Epithelial cell of proximal tubule (primary cell): ENCODE results near the gene IFITM2. TPM values are rescaled to one million over a fixed set of nuclear protein-coding genes. Genes with fewer than 3 reads are reported as not detected.

Experiments
- DNase-seq: peaks from one replicate; pipeline ENCODE4 v3.0.0-alpha.2; 2011; ENCODE audit warnings: low read depth
- H3K4me3 ChIP-seq: 2 replicates; pipeline ENCODE4 v1.5.1; 2011; ENCODE audit warnings: low read depth, mild to moderate bottlenecking, low read length
- total RNA-seq: library from RNA; depleted of rRNA; stranded (reverse); fragments of >200 nt; gene quantifications from 2 replicates; pipeline ENCODE4 v1.2.3, GENCODE V29; 2015
- TF ChIP-seq, protein P1 (sequence below): conservative IDR thresholded peaks from 2 replicates; pipeline ENCODE4 v1.5.1; 2012; ENCODE audit warnings: low read depth, mild to moderate bottlenecking, low read length

The IFITM2 gene
- total RNA-seq, 1 donor from 2014 or later: 177 TPM

DNA sequence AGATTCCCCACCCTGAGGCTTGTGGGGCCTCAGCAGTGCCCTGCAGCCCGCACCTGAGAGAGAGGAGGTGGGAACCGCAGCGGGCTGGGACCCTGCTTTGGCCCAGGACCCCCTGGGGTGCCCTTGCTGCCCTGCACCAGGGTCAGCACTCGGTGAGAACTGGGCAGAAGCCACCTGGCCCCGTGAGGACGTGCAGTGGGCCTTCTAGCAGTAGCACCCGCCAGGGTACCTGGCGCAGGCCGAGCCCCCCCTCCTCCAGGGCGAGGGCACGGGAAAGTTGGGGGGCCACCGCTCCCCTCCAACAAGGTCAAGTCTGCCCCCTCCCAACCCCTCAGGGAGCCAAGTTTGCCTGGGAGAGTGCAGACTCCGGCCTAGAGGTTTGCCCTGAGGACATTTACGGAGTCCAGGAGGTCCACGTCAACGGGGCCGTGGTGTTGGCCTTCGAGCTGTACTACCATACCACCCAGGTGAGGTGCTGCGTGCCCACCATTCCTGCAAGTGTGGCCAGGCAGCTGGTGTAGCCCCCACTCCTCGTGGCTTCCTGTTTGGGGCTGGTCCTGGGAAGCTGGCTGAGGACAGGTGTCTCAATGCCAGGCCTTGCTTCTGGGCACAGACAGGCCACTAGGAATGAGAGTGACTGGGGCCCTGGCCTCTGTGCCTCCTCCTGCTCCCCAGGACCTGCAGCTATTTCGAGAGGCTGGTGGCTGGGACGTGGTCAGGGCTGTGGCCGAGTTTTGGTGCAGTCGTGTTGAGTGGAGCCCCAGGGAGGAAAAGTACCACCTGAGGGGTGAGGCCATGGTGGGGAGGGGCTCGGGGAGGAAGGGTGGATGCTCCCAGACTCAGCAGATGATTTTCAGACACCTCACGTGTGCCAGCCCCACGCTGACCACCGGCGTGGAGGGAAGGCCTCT is 15.2 kb upstream of the IFITM2 start:
- DNase-seq: no peak
- TF ChIP-seq, protein P1, sequence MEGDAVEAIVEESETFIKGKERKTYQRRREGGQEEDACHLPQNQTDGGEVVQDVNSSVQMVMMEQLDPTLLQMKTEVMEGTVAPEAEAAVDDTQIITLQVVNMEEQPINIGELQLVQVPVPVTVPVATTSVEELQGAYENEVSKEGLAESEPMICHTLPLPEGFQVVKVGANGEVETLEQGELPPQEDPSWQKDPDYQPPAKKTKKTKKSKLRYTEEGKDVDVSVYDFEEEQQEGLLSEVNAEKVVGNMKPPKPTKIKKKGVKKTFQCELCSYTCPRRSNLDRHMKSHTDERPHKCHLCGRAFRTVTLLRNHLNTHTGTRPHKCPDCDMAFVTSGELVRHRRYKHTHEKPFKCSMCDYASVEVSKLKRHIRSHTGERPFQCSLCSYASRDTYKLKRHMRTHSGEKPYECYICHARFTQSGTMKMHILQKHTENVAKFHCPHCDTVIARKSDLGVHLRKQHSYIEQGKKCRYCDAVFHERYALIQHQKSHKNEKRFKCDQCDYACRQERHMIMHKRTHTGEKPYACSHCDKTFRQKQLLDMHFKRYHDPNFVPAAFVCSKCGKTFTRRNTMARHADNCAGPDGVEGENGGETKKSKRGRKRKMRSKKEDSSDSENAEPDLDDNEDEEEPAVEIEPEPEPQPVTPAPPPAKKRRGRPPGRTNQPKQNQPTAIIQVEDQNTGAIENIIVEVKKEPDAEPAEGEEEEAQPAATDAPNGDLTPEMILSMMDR: no peak
- no peak overlapping the region for H3K4me3 ChIP-seq

GRCh38 chr11:293271-293851 is 14.3 kb upstream of the IFITM2 start:
- DNase-seq: no peak
- TF ChIP-seq, protein P1: no peak
- H3K4me3 ChIP-seq: no peak overlapping the region

GRCh38 chr11:293852-294661 is 13.6 kb upstream of the IFITM2 start:
- no peak overlapping the region for H3K4me3 ChIP-seq
- TF ChIP-seq, protein P1: no peak
- DNase-seq: no peak

GRCh38 chr11:294780-295179 is 12.8 kb upstream of the IFITM2 start:
- no peak for DNase-seq
- TF ChIP-seq, protein P1: no peak
- no peak overlapping the region for H3K4me3 ChIP-seq

- H3K4me3 ChIP-seq: no peak overlapping the region
- TF ChIP-seq, protein P1: no peak
- no peak for DNase-seq
These were observed 12.1 kb upstream of the IFITM2 start for GRCh38 chr11:295351-296170.

GRCh38 chr11:296171-297050 is 11.2 kb upstream of the IFITM2 start:
- TF ChIP-seq, protein P1: no peak
- H3K4me3 ChIP-seq: no peak overlapping the region
- no peak for DNase-seq
